Muscle layer of duodenum (tissue), 2 donors: Measurements from ENCODE around the gene SCAP.
"Not testable (repeated sequence)": the region's sequence is repeated elsewhere in the genome, so short reads cannot be mapped to it uniquely, and the experiment has no call there.

Experiments
- H3K27ac ChIP-seq: one replicate; pipeline ENCODE4 v1.7.0; 2013; ENCODE audit warnings: mild to moderate bottlenecking, low read length
- H3K27me3 ChIP-seq: one replicate; pipeline ENCODE4 v1.7.0; 2013; ENCODE audit warnings: low read depth, mild to moderate bottlenecking, control low read depth, low read length
- H3K36me3 ChIP-seq, 2 donors: one replicate each; pipeline ENCODE4 v1.7.0; 2013; ENCODE audit warnings: low read length in 2 of 2, control low read depth in 1 of 2, mild to moderate bottlenecking in 1 of 2; ENCODE audit not compliant: insufficient read depth in 2 of 2, control insufficient read depth in 1 of 2
- H3K4me1 ChIP-seq, 2 donors: one replicate each; pipeline ENCODE4 v1.7.0; 2013; ENCODE audit warnings: low read length in 2 of 2, mild to moderate bottlenecking in 2 of 2, control low read depth in 1 of 2, moderate library complexity in 1 of 2; ENCODE audit not compliant: insufficient read depth in 2 of 2, control insufficient read depth in 1 of 2
- H3K4me3 ChIP-seq, 2 donors: one replicate each; pipeline ENCODE4 v1.7.0; 2013; ENCODE audit warnings: low read length in 2 of 2, low read depth in 1 of 2, mild to moderate bottlenecking in 1 of 2
- H3K9me3 ChIP-seq, 2 donors: one replicate each; pipeline ENCODE4 v1.7.0; 2013; ENCODE audit warnings: low read length in 2 of 2, control low read depth in 1 of 2, mild to moderate bottlenecking in 1 of 2; ENCODE audit not compliant: control insufficient read depth in 1 of 2
- donor health status: healthy.

SCAP gene

DNA sequence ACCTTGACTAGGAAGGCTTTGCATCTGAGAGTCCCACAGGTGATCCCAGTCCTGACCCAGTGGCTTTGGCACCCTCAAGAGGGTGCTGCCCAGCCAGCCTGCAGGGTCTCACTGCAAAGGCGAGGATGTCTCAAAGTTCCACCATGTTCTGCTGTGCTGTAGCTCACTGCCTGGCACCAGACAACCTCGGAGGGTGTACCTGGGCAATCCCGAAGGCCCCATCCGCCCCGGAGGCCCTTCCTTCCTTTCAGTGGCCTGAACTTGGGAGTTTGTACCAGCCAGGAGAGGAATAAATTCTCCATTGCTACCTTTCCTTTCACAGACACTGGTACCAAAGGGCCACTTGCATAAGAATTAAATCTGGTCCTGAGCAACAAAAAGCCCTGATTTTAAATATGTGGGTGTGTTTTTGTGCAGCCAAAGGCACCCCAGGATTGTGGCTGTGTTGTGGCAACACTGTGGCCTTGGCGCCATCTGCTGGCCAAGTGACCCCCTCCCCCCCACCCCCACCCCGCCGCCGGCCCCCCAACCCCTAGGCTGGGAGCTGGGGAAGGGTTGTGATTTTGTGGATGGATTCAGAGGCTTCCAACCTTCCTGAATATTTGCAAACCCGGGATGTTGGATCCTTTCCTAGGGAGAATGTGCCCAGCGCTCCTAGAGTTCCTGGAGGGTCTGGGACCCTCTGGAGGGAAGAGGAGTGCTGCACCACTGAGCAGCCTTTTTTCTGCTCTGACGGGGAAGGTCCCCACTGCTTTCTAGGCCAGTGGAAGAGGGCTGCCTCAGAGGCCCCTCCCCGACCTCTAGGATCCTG, 104.6 kb downstream of the SCAP start:
- Histone ChIP-seq H3K27me3 (no peaks in the 10 kb centered on the region), H3K4me1 (no peaks in the 10 kb centered on the region), H3K27ac (no peak overlapping the region), H3K36me3 (no peaks in the 10 kb centered on the region), H3K4me3 (no peak overlapping the region), H3K9me3 (no peaks in the 10 kb centered on the region)

DNA sequence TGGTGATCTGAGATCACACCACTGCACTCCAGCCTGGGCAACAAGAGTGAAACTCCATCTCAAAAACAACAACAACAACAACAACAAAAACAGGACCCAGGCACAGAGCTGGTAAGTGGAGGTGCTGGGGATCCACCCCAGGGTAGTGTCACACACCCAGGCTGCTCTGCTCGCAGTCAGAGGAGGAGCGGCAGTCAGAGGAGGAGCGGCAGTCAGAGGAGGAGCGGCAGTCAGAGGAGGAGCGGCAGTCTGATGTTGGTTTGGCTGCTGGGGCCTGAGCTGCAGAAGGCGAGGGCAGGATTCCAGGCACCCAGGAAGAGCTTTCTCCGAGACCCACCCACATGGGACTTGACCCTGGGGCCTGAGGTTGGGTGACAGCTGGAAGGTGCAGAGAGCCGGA, 105.7 kb downstream of the SCAP start:
- H3K27me3 ChIP-seq, H3K9me3 ChIP-seq, H3K4me1 ChIP-seq, H3K4me3 ChIP-seq, H3K36me3 ChIP-seq, H3K27ac ChIP-seq: not testable (repeated sequence)

DNA sequence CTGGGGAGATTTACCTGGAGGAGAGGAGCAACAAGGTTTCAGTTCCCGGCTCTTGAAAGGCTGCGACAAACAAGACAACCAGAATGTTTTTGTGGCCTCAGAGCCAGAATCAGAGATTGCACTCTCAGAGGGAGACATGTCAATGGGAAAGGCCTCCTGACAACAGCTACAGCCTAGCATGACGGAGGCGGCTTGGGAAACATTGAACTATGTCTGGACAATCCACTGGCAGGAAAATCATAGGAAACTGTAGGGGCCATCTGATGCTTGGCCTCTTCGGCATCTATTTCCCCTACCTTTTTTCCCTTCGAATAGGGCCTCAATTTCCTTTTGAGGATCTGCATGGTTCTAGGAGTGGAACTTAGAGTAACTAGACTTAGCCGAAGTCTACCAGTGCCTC, 108.1 kb downstream of the SCAP start:
- H3K27me3 ChIP-seq, result no peaks in the 10 kb centered on the region
- H3K4me1 ChIP-seq, result peaks cover 0 to 6% of the 10 kb centered on the region in 2 donors
- no peaks in the 10 kb centered on the region for H3K9me3 ChIP-seq
- H3K36me3 ChIP-seq, result no peaks in the 10 kb centered on the region
- no peak overlapping the region for H3K27ac ChIP-seq
- no peak overlapping the region for H3K4me3 ChIP-seq

DNA sequence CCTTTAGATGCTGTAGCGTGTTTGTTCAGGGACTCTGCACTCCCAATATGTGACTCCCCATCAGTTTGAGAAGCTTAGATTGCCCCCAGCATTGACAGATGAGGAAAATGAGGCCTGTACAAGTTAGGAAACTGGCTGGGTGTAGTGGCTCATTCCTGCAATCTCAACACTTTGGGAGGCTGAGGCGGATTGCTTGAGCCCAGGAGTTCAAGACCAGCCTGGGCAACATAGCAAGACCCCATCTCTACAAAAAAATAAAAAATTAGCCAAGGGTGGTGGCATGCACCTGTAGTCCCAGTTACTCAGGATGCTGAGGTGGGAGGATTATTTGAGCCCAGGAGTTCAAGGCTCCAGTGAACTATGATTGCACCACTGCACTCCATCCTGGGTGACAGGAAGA, 108.9 kb downstream of the SCAP start:
- Histone ChIP-seq H3K9me3 (no peaks in the 10 kb centered on the region), H3K36me3 (no peaks in the 10 kb centered on the region), H3K4me3 (no peak overlapping the region), H3K4me1 (peaks cover 0 to 6% of the 10 kb centered on the region in 2 donors), H3K27me3 (no peaks in the 10 kb centered on the region), H3K27ac (no peak overlapping the region)

DNA sequence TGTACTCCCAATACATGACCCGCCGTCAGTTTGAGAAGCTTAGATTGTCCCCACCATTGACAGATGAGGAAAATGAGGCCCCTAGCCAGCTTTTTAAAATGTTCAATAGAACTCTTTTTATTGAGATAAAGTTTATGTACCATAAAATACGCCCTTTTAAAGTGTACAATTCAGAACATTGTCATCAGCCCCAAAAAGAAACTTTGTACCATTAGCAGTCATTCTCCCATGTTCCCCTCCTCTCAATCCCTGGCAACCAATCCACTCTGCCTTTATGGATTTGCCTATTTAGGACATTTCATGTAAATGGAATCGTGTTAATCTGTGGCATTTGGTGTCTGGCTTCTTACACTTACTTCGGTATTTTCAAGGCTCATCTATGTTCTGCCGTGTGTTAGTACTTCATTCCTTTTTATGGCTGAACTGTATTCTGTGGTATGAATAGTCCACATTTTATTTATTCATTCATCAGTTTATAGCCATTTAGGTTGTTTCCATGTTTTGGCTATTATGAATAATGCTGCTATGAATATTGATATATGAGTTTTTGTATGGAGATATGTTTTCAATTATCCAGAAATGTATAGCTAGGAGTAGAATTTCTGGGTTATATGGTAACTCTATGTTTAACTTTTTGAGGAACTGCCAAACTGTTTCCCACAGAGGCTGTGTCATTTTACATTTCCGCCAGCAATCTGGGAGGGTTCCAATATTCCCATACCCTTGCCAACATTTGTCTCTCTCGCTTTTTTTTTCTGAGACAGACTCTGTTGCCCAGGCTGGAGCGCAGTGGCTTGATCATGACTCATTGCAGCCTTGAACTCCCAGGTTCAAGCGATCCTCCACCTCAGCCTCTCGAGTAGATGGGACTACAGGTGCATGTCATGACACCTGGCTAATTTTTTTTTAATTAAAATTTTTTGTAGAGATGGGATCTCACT, 110.3 kb downstream of the SCAP start:
- H3K9me3 ChIP-seq, result no peaks in the 10 kb centered on the region
- no peak overlapping the region for H3K27ac ChIP-seq
- peaks cover 0 to 6% of the 10 kb centered on the region in 2 donors for H3K4me1 ChIP-seq
- no peak overlapping the region for H3K4me3 ChIP-seq
- no peaks in the 10 kb centered on the region for H3K36me3 ChIP-seq
- no peaks in the 10 kb centered on the region for H3K27me3 ChIP-seq
